Measurements from ENCODE around the gene TEX52.
"Not testable (repeated sequence)": the region's sequence is repeated elsewhere in the genome, so short reads cannot be mapped to it uniquely, and the experiment has no call there.

Gene TEX52

GRCh38 chr12:2886768-2887450, 30.1 kb upstream of the TEX52 start:
- Histone ChIP-seq H3K4me3 (ENCODE audit: low read length) (no peak overlapping the region), H3K4me1 (ENCODE audit: insufficient read depth, low read length) (peaks cover 4% of the 10 kb centered on the region), H3K9me3 (ENCODE audit: low read length) (no peaks in the 10 kb centered on the region), H3K27me3 (ENCODE audit: insufficient read depth, low read length) (no peaks in the 10 kb centered on the region), H2AFZ (ENCODE audit: low read depth, low read length) (no peak overlapping the region), H3K36me3 (ENCODE audit: insufficient read depth, low read length) (peaks cover 42% of the 10 kb centered on the region)

- peaks cover 50% of the 10 kb centered on the region for H3K36me3 ChIP-seq (ENCODE audit: insufficient read depth, low read length)
- no peaks in the 10 kb centered on the region for H3K9me3 ChIP-seq (ENCODE audit: low read length)
- no peaks in the 10 kb centered on the region for H3K27me3 ChIP-seq (ENCODE audit: insufficient read depth, low read length)
- H2AFZ ChIP-seq (ENCODE audit: low read depth, low read length) = no peak overlapping the region
- H3K4me1 ChIP-seq (ENCODE audit: insufficient read depth, low read length) = no peaks in the 10 kb centered on the region
- no peak overlapping the region for H3K4me3 ChIP-seq (ENCODE audit: low read length)
Observed at GRCh38 chr12:2884810-2885209, 28.0 kb upstream of the TEX52 start.

GRCh38 chr12:2879853-2880252, 23.0 kb upstream of the TEX52 start:
- Histone ChIP-seq H3K4me1 (ENCODE audit: insufficient read depth, low read length) (peaks cover 16% of the 10 kb centered on the region), H2AFZ (ENCODE audit: low read depth, low read length) (no peak overlapping the region), H3K9me3 (ENCODE audit: low read length) (no peaks in the 10 kb centered on the region), H3K4me3 (ENCODE audit: low read length) (no peak overlapping the region), H3K27me3 (ENCODE audit: insufficient read depth, low read length) (no peaks in the 10 kb centered on the region), H3K36me3 (ENCODE audit: insufficient read depth, low read length) (peaks cover 28% of the 10 kb centered on the region)

- Histone ChIP-seq H3K4me3 (ENCODE audit: low read length) (peak overlapping the region; percentile 97), H2AFZ (ENCODE audit: low read depth, low read length) (no peak overlapping the region), H3K27me3 (ENCODE audit: insufficient read depth, low read length) (no peaks in the 10 kb centered on the region), H3K9me3 (ENCODE audit: low read length) (no peaks in the 10 kb centered on the region), H3K36me3 (ENCODE audit: insufficient read depth, low read length) (peaks cover 32% of the 10 kb centered on the region), H3K4me1 (ENCODE audit: insufficient read depth, low read length) (peaks cover 16% of the 10 kb centered on the region)
Observed at GRCh38 chr12:2877953-2878732, 21.3 kb upstream of the TEX52 start.

GRCh38 chr12:2877047-2877952, 20.5 kb upstream of the TEX52 start, which contains the start of the genes FOXM1 and RHNO1:
FOXM1 (minus strand) TSS chr12:2877174; CDS start chr12:2874478, 2,696 bp downstream.
RHNO1 (plus strand) TSS chr12:2877223; CDS start chr12:2885367, 8,144 bp downstream.
- peaks cover 16% of the 10 kb centered on the region for H3K4me1 ChIP-seq (ENCODE audit: insufficient read depth, low read length)
- H3K4me3 ChIP-seq (ENCODE audit: low read length) = peak within 1 kb of the TSS; percentile 97
- H3K27me3 ChIP-seq (ENCODE audit: insufficient read depth, low read length) = no peaks in the 10 kb centered on the region
- H3K9me3 ChIP-seq (ENCODE audit: low read length) = no peaks in the 10 kb centered on the region
- peak within 1 kb of the TSS; percentile 67 for H2AFZ ChIP-seq (ENCODE audit: low read depth, low read length)
- H3K36me3 ChIP-seq (ENCODE audit: insufficient read depth, low read length) = peaks cover 34% of the 10 kb centered on the region

GRCh38 chr12:2876431-2877046, 19.7 kb upstream of the TEX52 start:
- Histone ChIP-seq H3K27me3 (ENCODE audit: insufficient read depth, low read length) (no peaks in the 10 kb centered on the region), H3K4me1 (ENCODE audit: insufficient read depth, low read length) (peaks cover 16% of the 10 kb centered on the region), H3K4me3 (ENCODE audit: low read length) (peak overlapping the region; percentile 97), H3K36me3 (ENCODE audit: insufficient read depth, low read length) (peaks cover 40% of the 10 kb centered on the region), H3K9me3 (ENCODE audit: low read length) (no peaks in the 10 kb centered on the region), H2AFZ (ENCODE audit: low read depth, low read length) (peak overlapping the region; percentile 44)

- H3K9me3 ChIP-seq (ENCODE audit: low read length); H2AFZ ChIP-seq (ENCODE audit: low read depth, low read length); H3K4me3 ChIP-seq (ENCODE audit: low read length); H3K27me3 ChIP-seq (ENCODE audit: insufficient read depth, low read length); H3K4me1 ChIP-seq (ENCODE audit: insufficient read depth, low read length): not testable (repeated sequence)
- peaks cover 74% of the 10 kb centered on the region for H3K36me3 ChIP-seq (ENCODE audit: insufficient read depth, low read length)
Observed at GRCh38 chr12:2868986-2869632, 12.3 kb upstream of the TEX52 start.

- Histone ChIP-seq H3K4me3 (ENCODE audit: low read length) (no peak overlapping the region), H2AFZ (ENCODE audit: low read depth, low read length) (no peak overlapping the region), H3K4me1 (ENCODE audit: insufficient read depth, low read length) (no peaks in the 10 kb centered on the region), H3K36me3 (ENCODE audit: insufficient read depth, low read length) (peaks cover 78% of the 10 kb centered on the region), H3K27me3 (ENCODE audit: insufficient read depth, low read length) (no peaks in the 10 kb centered on the region), H3K9me3 (ENCODE audit: low read length) (no peaks in the 10 kb centered on the region)
Observed at GRCh38 chr12:2864198-2864597, 7.4 kb upstream of the TEX52 start.

GRCh38 chr12:2863402-2863801, 6.6 kb upstream of the TEX52 start:
- H3K36me3 ChIP-seq (ENCODE audit: insufficient read depth, low read length) = peaks cover 79% of the 10 kb centered on the region
- not testable (repeated sequence) for H2AFZ ChIP-seq (ENCODE audit: low read depth, low read length); H3K9me3 ChIP-seq (ENCODE audit: low read length); H3K27me3 ChIP-seq (ENCODE audit: insufficient read depth, low read length); H3K4me1 ChIP-seq (ENCODE audit: insufficient read depth, low read length); H3K4me3 ChIP-seq (ENCODE audit: low read length)

- no peak overlapping the region for H2AFZ ChIP-seq (ENCODE audit: low read depth, low read length)
- H3K36me3 ChIP-seq (ENCODE audit: insufficient read depth, low read length) = peaks cover 78% of the 10 kb centered on the region
- H3K9me3 ChIP-seq (ENCODE audit: low read length) = no peaks in the 10 kb centered on the region
- H3K27me3 ChIP-seq (ENCODE audit: insufficient read depth, low read length) = no peaks in the 10 kb centered on the region
- H3K4me1 ChIP-seq (ENCODE audit: insufficient read depth, low read length) = no peaks in the 10 kb centered on the region
- no peak overlapping the region for H3K4me3 ChIP-seq (ENCODE audit: low read length)
Observed at GRCh38 chr12:2862876-2863275, 6.0 kb upstream of the TEX52 start.

GRCh38 chr12:2860170-2860569, 3.3 kb upstream of the TEX52 start:
- Histone ChIP-seq H3K4me1 (ENCODE audit: insufficient read depth, low read length) (peaks cover 9% of the 10 kb centered on the region), H2AFZ (ENCODE audit: low read depth, low read length) (no peak overlapping the region), H3K36me3 (ENCODE audit: insufficient read depth, low read length) (peaks cover 66% of the 10 kb centered on the region), H3K9me3 (ENCODE audit: low read length) (no peaks in the 10 kb centered on the region), H3K27me3 (ENCODE audit: insufficient read depth, low read length) (no peaks in the 10 kb centered on the region), H3K4me3 (ENCODE audit: low read length) (no peak overlapping the region)

GRCh38 chr12:2858944-2859421, 2.1 kb upstream of the TEX52 start:
- H3K36me3 ChIP-seq (ENCODE audit: insufficient read depth, low read length) = peaks cover 54% of the 10 kb centered on the region

More at GRCh38 chr12:2858944-2859421, 2.1 kb upstream of the TEX52 start:
- H3K4me3 ChIP-seq (ENCODE audit: low read length) = no peak overlapping the region
- H3K27me3 ChIP-seq (ENCODE audit: insufficient read depth, low read length) = no peaks in the 10 kb centered on the region
- H3K4me1 ChIP-seq (ENCODE audit: insufficient read depth, low read length) = peaks cover 9% of the 10 kb centered on the region
- H3K9me3 ChIP-seq (ENCODE audit: low read length) = no peaks in the 10 kb centered on the region
- no peak overlapping the region for H2AFZ ChIP-seq (ENCODE audit: low read depth, low read length)

Measured in neuron (in vitro differentiated cells).